GM18498 (cell line): ENCODE measurements around the gene EFHC2.
A peak's percentile ranks its signal among the peaks of the same experiment; 100 is the strongest.

Experiments
- ATAC-seq: cut with Tn5 transposase; IDR thresholded peaks from one replicate; pipeline ENCODE4 v1.9.1; 2021; ENCODE audit warnings: mild to moderate bottlenecking, moderate library complexity; ENCODE audit not compliant: unreplicated experiment

The EFHC2 gene, protein sequence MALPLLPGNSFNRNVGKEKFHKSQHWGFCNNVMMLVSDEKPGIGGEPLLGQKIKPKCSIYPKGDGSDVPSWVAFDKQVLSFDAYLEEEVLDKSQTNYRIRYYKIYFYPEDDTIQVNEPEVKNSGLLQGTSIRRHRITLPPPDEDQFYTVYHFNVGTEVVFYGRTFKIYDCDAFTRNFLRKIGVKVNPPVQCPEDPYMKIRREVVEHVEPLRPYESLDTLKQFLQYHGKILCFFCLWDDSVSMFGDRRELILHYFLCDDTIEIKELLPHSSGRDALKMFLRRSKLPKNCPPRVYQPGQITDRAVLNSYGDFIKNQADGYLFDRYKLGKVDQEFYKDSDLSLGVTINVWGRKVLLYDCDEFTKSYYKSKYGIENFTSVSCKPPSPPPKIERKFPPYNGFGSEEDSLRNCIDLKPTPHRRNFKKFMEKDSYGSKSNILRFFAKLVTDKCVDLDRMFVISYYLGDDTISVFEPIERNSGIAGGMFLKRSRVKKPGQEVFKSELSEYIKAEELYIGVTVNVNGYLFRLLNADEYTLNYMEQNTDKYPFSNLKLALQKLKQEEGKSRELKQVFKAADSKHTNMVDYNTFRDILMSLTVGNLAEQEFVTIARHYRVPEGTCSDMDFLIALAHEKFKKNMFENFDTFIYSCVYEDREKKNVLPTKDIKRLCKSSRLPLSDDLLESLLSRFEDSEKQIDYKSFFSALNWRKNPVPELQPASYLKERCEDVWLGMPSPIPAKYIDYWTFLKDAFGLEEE

GRCh38 chrX:44343412-44344141, at the start of gene EFHC2:
Gene EFHC2, minus strand, starts transcription at chrX:44343672. Its CDS starts 84 bp downstream, at chrX:44343588.
- ATAC-seq: peak; percentile 50

- ATAC-seq: no peak
Measured at GRCh38 chrX:44392767-44393166, 49.3 kb upstream of the EFHC2 start.

- ATAC-seq: no peak
Measured at GRCh38 chrX:44384688-44385338, 41.3 kb upstream of the EFHC2 start.

DNA sequence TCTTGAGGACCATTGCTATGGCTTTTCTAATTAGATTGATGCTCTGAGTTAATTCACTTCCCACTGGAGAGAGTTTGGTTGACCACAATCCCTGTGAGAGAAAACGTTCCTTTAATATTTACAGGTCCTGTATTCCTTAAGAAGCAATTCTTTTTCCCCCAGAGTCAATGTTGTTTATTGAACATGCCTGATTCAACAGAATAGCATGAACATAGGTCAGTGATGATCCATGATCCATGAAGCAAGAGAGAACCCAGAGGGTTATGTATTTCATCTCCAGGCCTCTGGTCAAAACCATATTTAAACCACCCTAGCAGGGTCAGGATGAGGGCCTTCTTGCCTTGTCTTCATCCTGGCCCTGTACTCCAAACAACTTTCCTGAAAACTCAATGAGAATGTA, 39.4 kb upstream of the EFHC2 start:
- no peak for ATAC-seq

DNA sequence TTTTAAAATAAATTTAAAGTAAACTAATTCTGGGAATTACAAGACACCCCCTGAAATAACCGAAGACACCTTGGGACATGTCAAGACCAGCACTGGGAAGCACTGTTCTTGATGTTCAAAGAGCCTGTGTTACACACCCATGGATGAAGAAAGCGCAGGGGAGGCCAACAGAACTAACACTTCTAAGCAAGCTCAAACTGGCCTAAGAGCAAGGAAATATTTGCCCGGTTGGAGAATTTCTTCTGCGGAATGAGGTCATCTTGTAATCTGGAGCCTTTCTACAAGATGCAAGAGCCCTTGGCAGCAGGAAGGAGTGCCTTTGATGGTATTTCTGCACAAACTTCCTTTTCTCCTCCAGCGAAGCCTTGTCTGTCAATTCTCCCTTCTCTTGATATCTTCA, 9.3 kb upstream of the EFHC2 start:
- no peak for ATAC-seq

GRCh38 chrX:44349561-44349960, 6.1 kb upstream of the EFHC2 start:
- ATAC-seq: no peak

- ATAC-seq: peak; percentile 21
Measured at GRCh38 chrX:44344687-44345086, 1.2 kb upstream of the EFHC2 start.

DNA sequence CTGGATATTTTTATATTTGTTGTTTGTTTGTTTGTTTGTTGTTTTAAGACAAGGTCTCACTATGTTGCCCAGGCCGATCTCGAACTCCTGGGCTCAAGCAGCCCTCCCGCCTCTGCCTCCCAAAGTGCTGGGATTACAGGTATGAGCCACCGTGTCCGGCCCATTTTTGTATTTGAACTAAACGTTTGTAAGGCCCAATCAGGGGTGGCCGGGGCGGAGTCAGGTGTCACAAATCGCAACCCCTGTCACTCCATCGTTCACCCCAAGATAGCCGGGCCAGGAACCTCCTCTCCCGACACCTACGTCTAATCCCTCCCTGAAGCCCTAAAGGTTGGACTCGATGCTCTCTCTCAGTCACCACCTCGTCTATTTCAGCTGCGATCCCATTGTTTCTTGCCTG, 722 bp upstream of the EFHC2 start:
- peak; percentile 69 for ATAC-seq

DNA sequence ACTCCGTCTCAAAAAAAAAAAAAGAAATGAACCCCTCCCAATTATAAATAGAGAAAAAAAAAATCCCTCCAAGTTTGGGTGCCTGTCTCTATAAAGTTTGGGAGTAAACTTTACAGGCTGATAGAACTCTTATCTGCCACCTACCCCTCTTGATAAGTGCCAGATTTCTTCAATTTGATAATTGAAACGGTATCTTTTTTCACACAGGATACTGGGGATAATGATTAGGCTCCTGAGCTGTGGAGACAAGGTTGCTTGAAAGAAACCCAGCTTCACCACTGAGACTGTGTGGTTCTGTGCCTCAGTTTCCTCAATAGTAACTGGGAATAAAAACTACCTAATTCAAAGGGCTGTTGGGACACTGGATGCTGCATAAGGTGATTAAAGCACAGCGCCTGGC, 606 bp downstream of the EFHC2 start:
- no peak for ATAC-seq

DNA sequence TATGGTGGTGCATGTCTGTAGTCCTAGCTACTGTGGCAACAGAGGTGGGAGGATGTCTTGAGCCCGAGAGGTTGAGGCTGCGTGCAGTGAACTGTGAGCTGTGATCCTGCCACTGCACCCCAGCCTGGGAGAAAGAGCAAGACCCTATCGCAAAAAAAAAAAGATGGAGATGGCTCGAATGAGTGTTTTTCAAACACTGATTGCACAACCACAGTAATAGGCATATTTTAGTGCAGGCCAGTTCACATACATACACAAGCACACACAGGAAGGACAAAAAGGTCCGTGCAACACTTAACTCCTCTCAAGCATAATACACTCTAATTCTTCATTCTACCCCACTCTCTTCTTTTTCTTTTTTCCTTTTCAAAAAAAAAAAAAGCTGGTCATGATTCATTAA, 5.1 kb downstream of the EFHC2 start:
- no peak for ATAC-seq

DNA sequence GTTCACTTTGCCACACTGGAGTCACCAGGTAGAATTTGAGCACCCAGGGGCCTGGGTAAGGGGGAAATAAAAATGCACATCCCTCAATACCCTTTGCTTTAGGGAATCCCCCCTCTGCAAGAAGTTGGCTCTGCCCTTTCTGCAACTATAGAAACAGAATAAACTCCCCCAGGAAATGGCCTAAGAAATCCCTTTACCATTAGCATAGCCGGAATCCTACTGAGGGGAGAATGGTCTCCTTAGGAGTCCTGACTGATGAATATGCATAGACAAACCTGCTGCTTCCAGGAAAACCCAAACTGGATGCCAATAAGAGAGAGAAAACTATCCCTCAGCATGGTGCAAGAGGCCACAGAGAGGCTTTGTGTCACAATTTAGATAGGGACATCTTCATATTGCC, 11.0 kb downstream of the EFHC2 start:
- no peak for ATAC-seq

- ATAC-seq: no peak
Measured at GRCh38 chrX:44330227-44330626, 13.2 kb downstream of the EFHC2 start.

GRCh38 chrX:44319550-44319949, 23.9 kb downstream of the EFHC2 start:
- no peak for ATAC-seq

GRCh38 chrX:44317181-44317580, 26.3 kb downstream of the EFHC2 start:
- no peak for ATAC-seq

- ATAC-seq: no peak
Measured at GRCh38 chrX:44314808-44315207, 28.7 kb downstream of the EFHC2 start.

GRCh38 chrX:44314259-44314734, 29.2 kb downstream of the EFHC2 start:
- no peak for ATAC-seq

DNA sequence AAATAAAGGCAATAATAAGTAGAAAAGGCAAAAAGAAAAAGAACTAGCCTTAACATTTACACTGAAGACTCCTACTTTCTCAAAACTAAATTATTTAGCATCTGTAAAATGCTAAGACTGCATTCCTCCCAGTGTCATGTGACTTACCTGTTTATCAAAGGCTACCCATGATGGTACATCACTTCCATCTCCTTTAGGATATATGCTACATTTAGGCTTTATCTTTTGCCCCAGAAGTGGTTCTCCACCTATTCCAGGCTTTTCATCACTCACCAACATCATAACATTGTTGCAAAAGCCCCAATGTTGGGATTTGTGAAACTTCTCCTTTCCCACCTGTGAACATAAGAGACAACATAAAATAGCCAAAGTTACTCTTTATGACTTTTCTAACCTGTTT, 31.1 kb downstream of the EFHC2 start:
- no peak for ATAC-seq

DNA sequence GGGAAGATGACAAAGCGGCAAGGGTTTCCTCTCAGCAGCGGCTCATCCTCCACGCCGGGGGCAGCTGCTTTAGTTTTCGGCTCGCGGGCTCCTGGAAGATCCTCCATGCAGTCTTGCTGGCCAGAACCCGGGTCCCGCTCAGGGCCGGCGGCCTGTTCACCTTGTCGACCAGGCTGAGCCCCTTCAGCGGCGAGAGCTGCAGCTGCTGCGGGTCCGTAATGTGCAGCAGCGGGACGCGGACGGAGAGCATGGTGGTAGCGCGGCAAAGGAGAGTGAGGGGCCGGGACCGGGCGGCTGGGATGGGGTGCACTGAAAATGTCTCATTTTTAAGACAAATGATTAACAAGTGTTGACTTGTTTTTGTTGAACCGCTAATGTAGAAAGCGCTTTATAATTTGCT, 33.2 kb downstream of the EFHC2 start:
- no peak for ATAC-seq

- ATAC-seq: no peak
Measured at GRCh38 chrX:44308869-44309268, 34.6 kb downstream of the EFHC2 start.

- no peak for ATAC-seq
Measured at GRCh38 chrX:44306356-44306755, 37.1 kb downstream of the EFHC2 start.

DNA sequence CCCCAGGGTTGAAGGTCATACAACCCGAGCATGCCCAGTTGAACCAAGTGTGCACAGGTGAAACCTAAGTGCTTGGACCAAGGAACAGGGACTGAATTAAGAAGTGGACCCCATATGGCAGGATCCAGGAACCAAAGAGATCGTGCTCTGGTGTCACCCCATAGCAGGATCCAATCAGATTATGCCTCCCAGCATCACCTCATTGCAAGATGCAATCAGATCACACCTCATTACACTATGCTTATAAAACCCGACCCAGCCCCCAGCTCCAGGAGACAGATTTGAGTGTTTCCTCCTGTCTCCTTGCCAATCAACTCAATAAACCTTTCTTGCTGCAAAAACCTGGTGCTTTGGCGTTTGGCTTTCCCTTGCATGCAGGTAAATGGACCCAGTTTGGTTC, 37.6 kb downstream of the EFHC2 start:
- ATAC-seq: no peak
